Epithelial cell of proximal tubule (primary cell): ENCODE measurements around the gene LRRFIP1. TPM values are rescaled to one million over a fixed set of nuclear protein-coding genes. Genes with fewer than 3 reads are reported as not detected.

Source experiments
- DNase-seq: peaks from one replicate; pipeline ENCODE4 v3.0.0-alpha.2; 2011; ENCODE audit warnings: low read depth
- H3K4me3 ChIP-seq: 2 replicates; pipeline ENCODE4 v1.5.1; 2011; ENCODE audit warnings: low read depth, mild to moderate bottlenecking, low read length
- CTCF ChIP-seq: conservative IDR thresholded peaks from 2 replicates; pipeline ENCODE4 v1.5.1; 2012; ENCODE audit warnings: low read depth, mild to moderate bottlenecking, low read length
- total RNA-seq: library from RNA; depleted of rRNA; stranded (reverse); fragments of >200 nt; gene quantifications from 2 replicates; pipeline ENCODE4 v1.2.3, GENCODE V29; 2015

LRRFIP1 gene
- total RNA-seq, 1 donor from 2014 or later, result 69.0 TPM

GRCh38 chr2:237801466-237801865, 174.1 kb downstream of the LRRFIP1 start:
- TF ChIP-seq CTCF, result no peak
- H3K4me3 ChIP-seq, result no peak overlapping the region
- DNase-seq, result no peak

GRCh38 chr2:237806334-237806733, 178.9 kb downstream of the LRRFIP1 start:
- no peak for TF ChIP-seq CTCF
- no peak for DNase-seq

GRCh38 chr2:237815637-237816036, 188.2 kb downstream of the LRRFIP1 start:
- no peak for TF ChIP-seq CTCF
- no peak overlapping the region for H3K4me3 ChIP-seq
- no peak for DNase-seq

More at GRCh38 chr2:237806334-237806733, 178.9 kb downstream of the LRRFIP1 start:
- H3K4me3 ChIP-seq, result no peak overlapping the region

- H3K4me3 ChIP-seq, result no peak overlapping the region
- TF ChIP-seq CTCF, result no peak
- no peak for DNase-seq
Observed at GRCh38 chr2:237816531-237816930, 189.1 kb downstream of the LRRFIP1 start.

GRCh38 chr2:237818066-237818473, 190.7 kb downstream of the LRRFIP1 start:
- TF ChIP-seq CTCF, result no peak
- H3K4me3 ChIP-seq, result no peak overlapping the region
- no peak for DNase-seq

GRCh38 chr2:237819231-237819630, 191.8 kb downstream of the LRRFIP1 start:
- no peak for TF ChIP-seq CTCF
- no peak for DNase-seq
- no peak overlapping the region for H3K4me3 ChIP-seq

GRCh38 chr2:237820421-237820820, 193.0 kb downstream of the LRRFIP1 start:
- TF ChIP-seq CTCF, result no peak
- DNase-seq, result no peak
- no peak overlapping the region for H3K4me3 ChIP-seq
